ENCODE results near the gene SHQ1.

DNA sequence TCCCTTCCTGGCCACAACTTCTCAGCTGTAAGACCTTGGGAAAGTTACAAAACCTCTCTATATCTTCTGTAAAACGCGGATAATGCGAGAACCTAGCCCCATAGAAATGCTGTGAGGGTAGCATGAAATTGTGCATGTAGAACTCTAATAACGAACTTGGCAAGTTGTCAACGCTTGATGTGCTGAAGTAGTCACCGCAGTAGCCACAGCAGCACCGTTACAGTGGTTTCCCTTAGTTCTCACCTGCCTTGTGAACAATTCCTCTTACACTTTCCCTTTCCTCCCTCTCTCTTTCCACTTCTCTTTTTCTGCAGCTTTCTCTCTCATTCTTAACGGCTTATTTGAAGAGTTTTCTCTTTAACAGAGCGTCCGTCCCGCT is 447 bp upstream of the SHQ1 start:
- TF ChIP-seq, protein P1, sequence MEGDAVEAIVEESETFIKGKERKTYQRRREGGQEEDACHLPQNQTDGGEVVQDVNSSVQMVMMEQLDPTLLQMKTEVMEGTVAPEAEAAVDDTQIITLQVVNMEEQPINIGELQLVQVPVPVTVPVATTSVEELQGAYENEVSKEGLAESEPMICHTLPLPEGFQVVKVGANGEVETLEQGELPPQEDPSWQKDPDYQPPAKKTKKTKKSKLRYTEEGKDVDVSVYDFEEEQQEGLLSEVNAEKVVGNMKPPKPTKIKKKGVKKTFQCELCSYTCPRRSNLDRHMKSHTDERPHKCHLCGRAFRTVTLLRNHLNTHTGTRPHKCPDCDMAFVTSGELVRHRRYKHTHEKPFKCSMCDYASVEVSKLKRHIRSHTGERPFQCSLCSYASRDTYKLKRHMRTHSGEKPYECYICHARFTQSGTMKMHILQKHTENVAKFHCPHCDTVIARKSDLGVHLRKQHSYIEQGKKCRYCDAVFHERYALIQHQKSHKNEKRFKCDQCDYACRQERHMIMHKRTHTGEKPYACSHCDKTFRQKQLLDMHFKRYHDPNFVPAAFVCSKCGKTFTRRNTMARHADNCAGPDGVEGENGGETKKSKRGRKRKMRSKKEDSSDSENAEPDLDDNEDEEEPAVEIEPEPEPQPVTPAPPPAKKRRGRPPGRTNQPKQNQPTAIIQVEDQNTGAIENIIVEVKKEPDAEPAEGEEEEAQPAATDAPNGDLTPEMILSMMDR (IDR thresholded peaks at IDR 0.05), result no peak
- no peak for TF ChIP-seq POLR2A (IDR thresholded peaks at IDR 0.05)
